GM10266 (cell line): ENCODE data around the gene CDH24.

Experiments
- DNase-seq: peaks from one replicate; pipeline ENCODE4 v3.0.0; 2012; ENCODE audit errors: extremely low spot score
- CTCF ChIP-seq: IDR thresholded peaks from 2 replicates; pipeline ENCODE4 v1.5.1; 2012; ENCODE audit warnings: mild to moderate bottlenecking, low read depth; ENCODE audit not compliant: control insufficient read depth, insufficient read depth; ENCODE audit errors: missing control alignments

CDH24 gene

GRCh38 chr14:23071921-23072539 is 14.7 kb upstream of the CDH24 start:
- DNase-seq, result no peak
- TF ChIP-seq CTCF, result no peak

GRCh38 chr14:23071244-23071920 is 14.1 kb upstream of the CDH24 start:
- peak; percentile 86 for DNase-seq
- no peak for TF ChIP-seq CTCF

- peak; percentile 3 for TF ChIP-seq CTCF
- DNase-seq, result no peak
Measured at GRCh38 chr14:23070262-23071129, 13.2 kb upstream of the CDH24 start.

- TF ChIP-seq CTCF, result no peak
- DNase-seq, result no peak
Measured at GRCh38 chr14:23069413-23069806, 12.1 kb upstream of the CDH24 start.

GRCh38 chr14:23068789-23069412 is 11.6 kb upstream of the CDH24 start:
- TF ChIP-seq CTCF, result peak; percentile 98
- peak; percentile 90 for DNase-seq

GRCh38 chr14:23067847-23068788 is 10.8 kb upstream of the CDH24 start:
- peak; percentile 10 for DNase-seq
- TF ChIP-seq CTCF, result no peak
